ENCODE measurements around the gene CD84.
"Not testable (repeated sequence)": the region's sequence is repeated elsewhere in the genome, so short reads cannot be mapped to it uniquely, and the experiment has no call there.

The CD84 gene

GRCh38 chr1:160560806-160561205 lies 18.5 kb downstream of the CD84 start:
- Histone ChIP-seq H3K36me3 (ENCODE audit: control insufficient read depth, insufficient read depth, low read length) (no peaks in the 10 kb centered on the region), H3K27ac (ENCODE audit: insufficient read depth, low read depth, low read length, poor library complexity, severe bottlenecking) (no peak overlapping the region), H3K4me3 (ENCODE audit: insufficient read depth, low read depth, low read length) (no peak overlapping the region), H3K27me3 (ENCODE audit: control insufficient read depth, insufficient read depth, low read length, poor library complexity, severe bottlenecking) (no peaks in the 10 kb centered on the region), H3K4me1 (ENCODE audit: control insufficient read depth, insufficient read depth, low read length) (no peaks in the 10 kb centered on the region), H3K9me3 (ENCODE audit: control insufficient read depth, low read length) (no peaks in the 10 kb centered on the region)

DNA sequence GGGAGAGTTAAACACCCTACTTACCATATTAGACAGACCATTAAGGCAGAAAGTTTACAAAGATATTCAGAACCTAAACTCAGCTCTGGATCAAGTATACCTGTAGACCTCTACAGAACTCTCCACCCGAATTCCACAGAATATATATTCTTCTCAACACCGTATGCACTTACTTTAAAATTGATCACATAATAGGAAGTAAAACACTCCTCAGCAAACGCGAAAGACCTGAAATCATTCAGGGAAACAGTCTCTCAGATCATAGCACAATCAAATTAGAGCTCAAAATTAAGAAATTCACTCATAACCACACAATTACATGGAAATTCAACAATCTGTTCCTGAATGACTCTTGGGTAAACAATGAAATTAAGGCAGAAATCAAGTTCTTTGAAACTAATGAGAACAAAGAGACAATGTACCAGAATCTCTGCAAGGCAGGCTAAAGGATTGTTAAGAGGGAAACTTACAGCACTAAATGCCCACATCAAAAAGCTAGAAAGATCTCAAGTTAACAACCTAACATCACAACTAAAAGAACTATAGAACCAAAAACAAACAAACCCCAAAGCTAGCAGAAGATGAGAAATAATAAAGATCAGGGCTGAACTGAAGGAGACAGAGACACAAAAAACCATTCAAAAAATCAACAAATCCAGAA lies 19.1 kb downstream of the CD84 start:
- no peaks in the 10 kb centered on the region for H3K36me3 ChIP-seq (ENCODE audit: control insufficient read depth, insufficient read depth, low read length)
- no peaks in the 10 kb centered on the region for H3K4me1 ChIP-seq (ENCODE audit: control insufficient read depth, insufficient read depth, low read length)
- no peaks in the 10 kb centered on the region for H3K27me3 ChIP-seq (ENCODE audit: control insufficient read depth, insufficient read depth, low read length, poor library complexity, severe bottlenecking)
- H3K4me3 ChIP-seq (ENCODE audit: insufficient read depth, low read depth, low read length): no peak overlapping the region
- H3K9me3 ChIP-seq (ENCODE audit: control insufficient read depth, low read length): no peaks in the 10 kb centered on the region
- WGBS, 2 experiments: 92 to 93% methylated on average over 4 of the region's 4 CpGs
- no peak overlapping the region for H3K27ac ChIP-seq (ENCODE audit: insufficient read depth, low read depth, low read length, poor library complexity, severe bottlenecking)

DNA sequence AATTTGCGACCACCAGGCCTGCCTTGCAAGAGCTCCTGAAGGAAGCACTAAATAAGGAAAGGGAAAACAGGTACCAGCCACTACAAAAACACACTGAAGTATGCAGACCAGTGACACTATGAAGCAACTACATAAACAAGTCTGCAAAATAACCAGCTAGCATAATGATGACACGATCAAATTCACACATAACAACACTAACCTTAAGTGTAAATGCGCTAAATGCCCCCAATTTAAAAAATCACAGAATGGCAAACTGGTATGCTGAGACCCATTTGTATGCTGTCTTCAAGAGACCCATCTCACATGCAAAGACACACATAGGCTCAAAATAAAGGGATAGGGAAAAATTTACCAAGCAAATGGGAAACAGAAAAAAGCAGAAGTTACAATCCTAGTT lies 19.9 kb downstream of the CD84 start:
- H3K36me3 ChIP-seq (ENCODE audit: control insufficient read depth, insufficient read depth, low read length); H3K4me3 ChIP-seq (ENCODE audit: insufficient read depth, low read depth, low read length); H3K27me3 ChIP-seq (ENCODE audit: control insufficient read depth, insufficient read depth, low read length, poor library complexity, severe bottlenecking); H3K4me1 ChIP-seq (ENCODE audit: control insufficient read depth, insufficient read depth, low read length); H3K9me3 ChIP-seq (ENCODE audit: control insufficient read depth, low read length); H3K27ac ChIP-seq (ENCODE audit: insufficient read depth, low read depth, low read length, poor library complexity, severe bottlenecking): not testable (repeated sequence)
- WGBS, 2 experiments: 92 to 93% methylated on average over 3 of the region's 3 CpGs

DNA sequence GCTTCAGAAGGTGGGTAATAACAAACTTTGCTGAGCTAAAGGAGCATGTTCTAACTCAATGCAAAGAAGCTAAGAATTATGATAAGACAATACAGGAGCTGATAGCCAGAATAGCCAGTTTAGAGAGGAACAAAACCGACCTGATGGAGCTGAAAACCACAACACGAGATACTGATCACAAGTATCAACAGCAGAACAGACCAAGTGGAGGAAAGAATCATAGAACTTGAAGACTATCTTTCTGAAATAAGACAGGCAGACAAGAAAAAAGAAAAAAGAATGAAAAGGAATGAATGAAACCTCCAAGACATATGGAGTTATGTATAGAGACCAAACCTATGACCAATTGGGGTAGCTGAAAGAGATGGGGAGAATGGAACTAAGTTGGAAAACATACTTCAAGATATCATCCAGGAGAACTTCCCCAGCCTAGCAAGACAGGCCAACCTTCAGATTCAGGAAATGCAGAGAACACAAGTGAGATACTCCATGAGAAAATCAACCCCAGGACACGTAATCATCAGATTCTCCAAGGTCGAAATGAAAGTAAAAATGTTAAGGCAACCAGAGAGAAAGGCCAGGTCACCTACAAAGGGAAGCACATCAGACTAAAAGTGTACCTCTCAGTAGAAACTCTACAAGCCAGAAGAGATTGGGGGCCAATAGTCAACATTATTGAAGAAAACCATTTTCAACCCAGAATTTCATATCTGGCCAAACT lies 20.5 kb downstream of the CD84 start:
- Histone ChIP-seq H3K4me3 (ENCODE audit: insufficient read depth, low read depth, low read length) (no peak overlapping the region), H3K36me3 (ENCODE audit: control insufficient read depth, insufficient read depth, low read length) (no peaks in the 10 kb centered on the region), H3K27me3 (ENCODE audit: control insufficient read depth, insufficient read depth, low read length, poor library complexity, severe bottlenecking) (no peaks in the 10 kb centered on the region), H3K27ac (ENCODE audit: insufficient read depth, low read depth, low read length, poor library complexity, severe bottlenecking) (no peak overlapping the region), H3K4me1 (ENCODE audit: control insufficient read depth, insufficient read depth, low read length) (no peaks in the 10 kb centered on the region), H3K9me3 (ENCODE audit: control insufficient read depth, low read length) (no peaks in the 10 kb centered on the region)
- 93% methylated on average over 4 of the region's 4 CpGs for WGBS, 2 experiments

- H3K4me3 ChIP-seq (ENCODE audit: insufficient read depth, low read depth, low read length): no peak overlapping the region
- 90 to 92% methylated on average over 4 of the region's 4 CpGs for WGBS, 2 experiments
- no peaks in the 10 kb centered on the region for H3K27me3 ChIP-seq (ENCODE audit: control insufficient read depth, insufficient read depth, low read length, poor library complexity, severe bottlenecking)
- H3K36me3 ChIP-seq (ENCODE audit: control insufficient read depth, insufficient read depth, low read length): no peaks in the 10 kb centered on the region
- no peaks in the 10 kb centered on the region for H3K4me1 ChIP-seq (ENCODE audit: control insufficient read depth, insufficient read depth, low read length)
- no peaks in the 10 kb centered on the region for H3K9me3 ChIP-seq (ENCODE audit: control insufficient read depth, low read length)
- no peak overlapping the region for H3K27ac ChIP-seq (ENCODE audit: insufficient read depth, low read depth, low read length, poor library complexity, severe bottlenecking)
Observed at GRCh38 chr1:160553778-160554177, 25.5 kb downstream of the CD84 start.

DNA sequence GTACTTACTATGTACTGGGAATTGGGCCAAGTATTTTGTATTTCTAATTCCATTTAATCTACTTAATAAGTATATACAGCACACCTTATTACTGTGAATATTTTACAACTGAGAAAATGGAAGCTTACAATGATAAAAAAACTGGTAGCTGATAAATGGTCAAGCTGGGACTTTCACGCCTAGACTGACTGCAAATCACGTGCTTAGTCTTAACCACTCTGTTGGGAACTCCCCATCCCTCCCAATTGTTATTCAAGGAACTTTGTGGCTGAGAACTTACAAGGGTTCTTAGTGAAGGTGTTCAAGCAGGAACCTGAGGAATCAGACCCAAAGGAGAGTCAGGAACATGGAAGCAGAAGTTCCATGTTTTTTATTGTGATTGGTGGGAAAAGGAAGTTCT lies 26.9 kb downstream of the CD84 start:
- no peak overlapping the region for H3K27ac ChIP-seq (ENCODE audit: insufficient read depth, low read depth, low read length, poor library complexity, severe bottlenecking)
- no peaks in the 10 kb centered on the region for H3K4me1 ChIP-seq (ENCODE audit: control insufficient read depth, insufficient read depth, low read length)
- H3K36me3 ChIP-seq (ENCODE audit: control insufficient read depth, insufficient read depth, low read length): no peaks in the 10 kb centered on the region
- H3K4me3 ChIP-seq (ENCODE audit: insufficient read depth, low read depth, low read length): no peak overlapping the region
- no peaks in the 10 kb centered on the region for H3K9me3 ChIP-seq (ENCODE audit: control insufficient read depth, low read length)
- 84 to 88% methylated on average over 2 of the region's 2 CpGs for WGBS, 2 experiments
- no peaks in the 10 kb centered on the region for H3K27me3 ChIP-seq (ENCODE audit: control insufficient read depth, insufficient read depth, low read length, poor library complexity, severe bottlenecking)

- Histone ChIP-seq H3K4me3 (ENCODE audit: insufficient read depth, low read depth, low read length) (no peak overlapping the region), H3K27ac (ENCODE audit: insufficient read depth, low read depth, low read length, poor library complexity, severe bottlenecking) (no peak overlapping the region), H3K36me3 (ENCODE audit: control insufficient read depth, insufficient read depth, low read length) (no peaks in the 10 kb centered on the region), H3K9me3 (ENCODE audit: control insufficient read depth, low read length) (no peaks in the 10 kb centered on the region), H3K27me3 (ENCODE audit: control insufficient read depth, insufficient read depth, low read length, poor library complexity, severe bottlenecking) (no peaks in the 10 kb centered on the region), H3K4me1 (ENCODE audit: control insufficient read depth, insufficient read depth, low read length) (no peaks in the 10 kb centered on the region)
- WGBS, 2 experiments: 83 to 84% methylated on average over 6 of the region's 6 CpGs
Observed at GRCh38 chr1:160550572-160551034, 28.7 kb downstream of the CD84 start.

DNA sequence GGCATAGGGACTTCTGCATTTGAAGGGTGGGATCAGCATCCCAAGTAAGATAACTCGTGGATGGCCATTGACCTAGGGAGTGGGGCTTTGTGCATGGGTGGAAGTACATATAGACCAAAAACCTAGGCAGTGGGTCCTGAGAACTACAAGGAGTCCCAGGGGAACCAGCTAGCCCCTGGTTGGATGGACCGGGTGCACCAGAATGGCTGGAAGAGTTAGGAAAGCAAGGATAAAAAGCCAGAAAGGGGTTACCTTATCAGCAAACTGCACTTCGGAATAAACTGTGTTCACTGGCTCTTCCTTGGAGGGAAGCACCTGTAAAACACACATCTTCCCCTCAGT lies 29.7 kb downstream of the CD84 start:
- no peaks in the 10 kb centered on the region for H3K36me3 ChIP-seq (ENCODE audit: control insufficient read depth, insufficient read depth, low read length)
- no peak overlapping the region for H3K27ac ChIP-seq (ENCODE audit: insufficient read depth, low read depth, low read length, poor library complexity, severe bottlenecking)
- H3K27me3 ChIP-seq (ENCODE audit: control insufficient read depth, insufficient read depth, low read length, poor library complexity, severe bottlenecking): no peaks in the 10 kb centered on the region
- H3K4me1 ChIP-seq (ENCODE audit: control insufficient read depth, insufficient read depth, low read length): no peaks in the 10 kb centered on the region
- no peak overlapping the region for H3K4me3 ChIP-seq (ENCODE audit: insufficient read depth, low read depth, low read length)
- no peaks in the 10 kb centered on the region for H3K9me3 ChIP-seq (ENCODE audit: control insufficient read depth, low read length)
- 77 to 81% methylated on average over 3 of the region's 3 CpGs for WGBS, 2 experiments

GRCh38 chr1:160548960-160549664 lies 30.2 kb downstream of the CD84 start:
- Histone ChIP-seq H3K36me3 (ENCODE audit: control insufficient read depth, insufficient read depth, low read length) (no peaks in the 10 kb centered on the region), H3K27ac (ENCODE audit: insufficient read depth, low read depth, low read length, poor library complexity, severe bottlenecking) (no peak overlapping the region), H3K9me3 (ENCODE audit: control insufficient read depth, low read length) (no peaks in the 10 kb centered on the region), H3K27me3 (ENCODE audit: control insufficient read depth, insufficient read depth, low read length, poor library complexity, severe bottlenecking) (no peaks in the 10 kb centered on the region), H3K4me1 (ENCODE audit: control insufficient read depth, insufficient read depth, low read length) (no peaks in the 10 kb centered on the region), H3K4me3 (ENCODE audit: insufficient read depth, low read depth, low read length) (no peak overlapping the region)
- 89 to 90% methylated on average over 5 of the region's 5 CpGs for WGBS, 2 experiments

- Histone ChIP-seq H3K4me1 (ENCODE audit: control insufficient read depth, insufficient read depth, low read length) (no peaks in the 10 kb centered on the region), H3K36me3 (ENCODE audit: control insufficient read depth, insufficient read depth, low read length) (no peaks in the 10 kb centered on the region), H3K4me3 (ENCODE audit: insufficient read depth, low read depth, low read length) (no peak overlapping the region), H3K9me3 (ENCODE audit: control insufficient read depth, low read length) (no peaks in the 10 kb centered on the region), H3K27me3 (ENCODE audit: control insufficient read depth, insufficient read depth, low read length, poor library complexity, severe bottlenecking) (no peaks in the 10 kb centered on the region), H3K27ac (ENCODE audit: insufficient read depth, low read depth, low read length, poor library complexity, severe bottlenecking) (no peak overlapping the region)
- 86% methylated on average over 3 of the region's 3 CpGs for WGBS, 2 experiments
Observed at GRCh38 chr1:160548183-160548582, 31.1 kb downstream of the CD84 start.

All from ectodermal cell (in vitro differentiated cells).